ENCODE results near the gene PREX1. TPM values are rescaled to one million over a fixed set of nuclear protein-coding genes. Genes with fewer than 3 reads are reported as not detected.

Gene PREX1
- total and polyA plus RNA-seq, 2 experiments from 2014 or later = 2.4 to 10.3 TPM

DNA sequence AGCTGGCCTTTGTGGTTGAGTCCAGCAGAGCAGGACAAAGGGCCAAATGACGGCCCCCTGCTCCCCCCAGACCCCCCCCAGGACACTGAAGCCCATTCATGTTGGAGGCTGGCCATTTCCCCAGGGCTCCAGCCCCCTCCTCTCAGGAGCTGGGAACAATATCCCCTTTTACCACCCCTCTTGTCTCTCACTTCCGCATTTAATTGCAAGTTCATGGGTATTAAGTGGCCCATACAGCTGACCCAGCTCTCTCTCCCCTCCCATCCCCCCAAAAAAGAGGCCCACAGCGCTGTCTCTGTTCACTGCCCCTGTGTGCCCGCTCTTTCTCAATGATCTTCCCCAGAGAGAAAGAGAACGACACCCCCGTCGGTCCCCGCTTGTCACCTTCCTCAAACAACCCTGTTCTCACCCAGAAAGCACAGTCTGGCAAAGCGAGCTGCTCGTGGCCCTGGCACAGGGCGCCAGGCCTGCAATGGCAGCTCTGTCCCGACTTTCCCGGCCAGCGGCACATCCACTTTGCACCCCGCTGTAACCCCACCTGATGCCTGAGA lies 30.4 kb downstream of the PREX1 start:
- no peak for TF ChIP-seq EZH2 (IDR thresholded peaks at IDR 0.05; ENCODE audit: low read depth, unreplicated experiment)
- TF ChIP-seq, protein P1, sequence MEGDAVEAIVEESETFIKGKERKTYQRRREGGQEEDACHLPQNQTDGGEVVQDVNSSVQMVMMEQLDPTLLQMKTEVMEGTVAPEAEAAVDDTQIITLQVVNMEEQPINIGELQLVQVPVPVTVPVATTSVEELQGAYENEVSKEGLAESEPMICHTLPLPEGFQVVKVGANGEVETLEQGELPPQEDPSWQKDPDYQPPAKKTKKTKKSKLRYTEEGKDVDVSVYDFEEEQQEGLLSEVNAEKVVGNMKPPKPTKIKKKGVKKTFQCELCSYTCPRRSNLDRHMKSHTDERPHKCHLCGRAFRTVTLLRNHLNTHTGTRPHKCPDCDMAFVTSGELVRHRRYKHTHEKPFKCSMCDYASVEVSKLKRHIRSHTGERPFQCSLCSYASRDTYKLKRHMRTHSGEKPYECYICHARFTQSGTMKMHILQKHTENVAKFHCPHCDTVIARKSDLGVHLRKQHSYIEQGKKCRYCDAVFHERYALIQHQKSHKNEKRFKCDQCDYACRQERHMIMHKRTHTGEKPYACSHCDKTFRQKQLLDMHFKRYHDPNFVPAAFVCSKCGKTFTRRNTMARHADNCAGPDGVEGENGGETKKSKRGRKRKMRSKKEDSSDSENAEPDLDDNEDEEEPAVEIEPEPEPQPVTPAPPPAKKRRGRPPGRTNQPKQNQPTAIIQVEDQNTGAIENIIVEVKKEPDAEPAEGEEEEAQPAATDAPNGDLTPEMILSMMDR (conservative IDR thresholded peaks at IDR 0.05; ENCODE audit: low read depth in 2 of 2) = no peak
- TF ChIP-seq ZNF114 (CRISPR knock-in tag; IDR thresholded peaks at IDR 0.05) = no peak
- no peak for TF ChIP-seq POLR2AphosphoS5 (IDR thresholded peaks at IDR 0.05; ENCODE audit: low read depth)
- Histone ChIP-seq H3K36me3 (ENCODE audit: insufficient read depth) (no peaks in the 10 kb centered on the region), H3K4me3 (no peak overlapping the region), H3K79me2 (replicated peaks; ENCODE audit: insufficient read depth) (no peaks in the 10 kb centered on the region), H2AFZ (peak overlapping the region; percentile 56), H3K27me3 (ENCODE audit: insufficient read depth) (no peaks in the 10 kb centered on the region), H3F3A (replicated peaks; ENCODE audit: low read depth) (no peaks in the 10 kb centered on the region), H3K27ac (ENCODE audit: low read depth) (0 out of 2 replicates have a peak overlapping the region, but pooled peaks have one; percentile 55), H3K4me1 (ENCODE audit: insufficient read depth) (peaks cover 21% of the 10 kb centered on the region), H3K9me2 (ENCODE audit: insufficient read depth) (no peaks in the 10 kb centered on the region), H3K4me2 (0 out of 2 replicates have a peak overlapping the region, but pooled peaks have one; percentile 26), H4K20me1 (replicated peaks; ENCODE audit: insufficient read depth) (no peaks in the 10 kb centered on the region)
- no peaks in the 10 kb centered on the region for H3K36me3 Mint-ChIP-seq (ENCODE audit: low read depth)
- peaks cover 7% of the 10 kb centered on the region for H3K27me3 Mint-ChIP-seq (ENCODE audit: insufficient read depth, low read depth, poor library complexity)
- DNase-seq (ENCODE audit: low spot score) (no peak), ATAC-seq (peak; percentile 19)
- peaks cover 42% of the 10 kb centered on the region for H3K4me1 Mint-ChIP-seq
- H3K9me3 Mint-ChIP-seq = no peaks in the 10 kb centered on the region
- H3K4me3 Mint-ChIP-seq = no peak overlapping the region
- H3K27ac Mint-ChIP-seq = 0 out of 2 replicates have a peak overlapping the region, but pooled peaks have one; percentile 32

DNA sequence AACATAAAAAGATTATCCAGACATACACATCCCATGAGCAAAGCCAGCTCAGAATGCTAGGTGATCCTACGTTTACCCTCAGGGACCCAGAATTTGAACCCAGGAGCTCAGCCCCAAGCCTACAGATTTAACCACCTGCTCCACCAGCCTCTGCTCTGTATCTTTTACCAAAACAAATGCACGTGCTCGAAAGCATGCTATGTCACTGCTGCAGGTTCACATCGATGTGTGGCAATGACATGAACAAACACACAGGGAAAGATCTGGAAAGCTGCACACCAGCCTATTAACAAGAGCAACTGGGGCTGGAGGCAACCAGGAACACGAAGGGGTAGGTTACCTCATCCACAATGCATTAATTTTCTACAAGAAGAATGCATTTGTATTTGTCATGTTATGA lies 32.1 kb downstream of the PREX1 start:
- Histone ChIP-seq H3K27ac (ENCODE audit: low read depth) (no peak overlapping the region), H3K4me1 (ENCODE audit: insufficient read depth) (peaks cover 21% of the 10 kb centered on the region), H3K79me2 (replicated peaks; ENCODE audit: insufficient read depth) (no peaks in the 10 kb centered on the region), H2AFZ (no peak overlapping the region), H3K36me3 (ENCODE audit: insufficient read depth) (no peaks in the 10 kb centered on the region), H3K9me2 (ENCODE audit: insufficient read depth) (no peaks in the 10 kb centered on the region), H3K4me2 (no peak overlapping the region), H4K20me1 (replicated peaks; ENCODE audit: insufficient read depth) (no peaks in the 10 kb centered on the region), H3K27me3 (ENCODE audit: insufficient read depth) (no peaks in the 10 kb centered on the region), H3K4me3 (no peak overlapping the region), H3F3A (replicated peaks; ENCODE audit: low read depth) (no peaks in the 10 kb centered on the region)
- ATAC-seq = no peak
- Mint-ChIP-seq H3K27ac (no peak overlapping the region), H3K36me3 (ENCODE audit: low read depth) (no peaks in the 10 kb centered on the region), H3K4me3 (no peak overlapping the region), H3K27me3 (ENCODE audit: insufficient read depth, low read depth, poor library complexity) (peaks cover 4% of the 10 kb centered on the region), H3K4me1 (peaks cover 47% of the 10 kb centered on the region), H3K9me3 (no peaks in the 10 kb centered on the region)
- no peak for DNase-seq (ENCODE audit: low spot score)
- TF ChIP-seq STAT1 (IDR thresholded peaks at IDR 0.05; ENCODE audit: unreplicated experiment) (no peak), POLR2AphosphoS5 (IDR thresholded peaks at IDR 0.05; ENCODE audit: low read depth) (no peak), ZNF331 (CRISPR knock-in tag; IDR thresholded peaks at IDR 0.05; ENCODE audit: low read depth) (no peak), EZH2phosphoT487 (IDR thresholded peaks at IDR 0.05; ENCODE audit: unreplicated experiment) (no peak), CREB1 (CRISPR knock-in tag; IDR thresholded peaks at IDR 0.05; ENCODE audit: low read depth) (no peak)
- TF ChIP-seq, protein P1 (conservative IDR thresholded peaks at IDR 0.05; ENCODE audit: low read depth in 2 of 2) = no peak
- TF ChIP-seq, protein P2, sequence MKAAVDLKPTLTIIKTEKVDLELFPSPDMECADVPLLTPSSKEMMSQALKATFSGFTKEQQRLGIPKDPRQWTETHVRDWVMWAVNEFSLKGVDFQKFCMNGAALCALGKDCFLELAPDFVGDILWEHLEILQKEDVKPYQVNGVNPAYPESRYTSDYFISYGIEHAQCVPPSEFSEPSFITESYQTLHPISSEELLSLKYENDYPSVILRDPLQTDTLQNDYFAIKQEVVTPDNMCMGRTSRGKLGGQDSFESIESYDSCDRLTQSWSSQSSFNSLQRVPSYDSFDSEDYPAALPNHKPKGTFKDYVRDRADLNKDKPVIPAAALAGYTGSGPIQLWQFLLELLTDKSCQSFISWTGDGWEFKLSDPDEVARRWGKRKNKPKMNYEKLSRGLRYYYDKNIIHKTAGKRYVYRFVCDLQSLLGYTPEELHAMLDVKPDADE (IDR thresholded peaks at IDR 0.05) = no peak
- TF ChIP-seq, protein P3, sequence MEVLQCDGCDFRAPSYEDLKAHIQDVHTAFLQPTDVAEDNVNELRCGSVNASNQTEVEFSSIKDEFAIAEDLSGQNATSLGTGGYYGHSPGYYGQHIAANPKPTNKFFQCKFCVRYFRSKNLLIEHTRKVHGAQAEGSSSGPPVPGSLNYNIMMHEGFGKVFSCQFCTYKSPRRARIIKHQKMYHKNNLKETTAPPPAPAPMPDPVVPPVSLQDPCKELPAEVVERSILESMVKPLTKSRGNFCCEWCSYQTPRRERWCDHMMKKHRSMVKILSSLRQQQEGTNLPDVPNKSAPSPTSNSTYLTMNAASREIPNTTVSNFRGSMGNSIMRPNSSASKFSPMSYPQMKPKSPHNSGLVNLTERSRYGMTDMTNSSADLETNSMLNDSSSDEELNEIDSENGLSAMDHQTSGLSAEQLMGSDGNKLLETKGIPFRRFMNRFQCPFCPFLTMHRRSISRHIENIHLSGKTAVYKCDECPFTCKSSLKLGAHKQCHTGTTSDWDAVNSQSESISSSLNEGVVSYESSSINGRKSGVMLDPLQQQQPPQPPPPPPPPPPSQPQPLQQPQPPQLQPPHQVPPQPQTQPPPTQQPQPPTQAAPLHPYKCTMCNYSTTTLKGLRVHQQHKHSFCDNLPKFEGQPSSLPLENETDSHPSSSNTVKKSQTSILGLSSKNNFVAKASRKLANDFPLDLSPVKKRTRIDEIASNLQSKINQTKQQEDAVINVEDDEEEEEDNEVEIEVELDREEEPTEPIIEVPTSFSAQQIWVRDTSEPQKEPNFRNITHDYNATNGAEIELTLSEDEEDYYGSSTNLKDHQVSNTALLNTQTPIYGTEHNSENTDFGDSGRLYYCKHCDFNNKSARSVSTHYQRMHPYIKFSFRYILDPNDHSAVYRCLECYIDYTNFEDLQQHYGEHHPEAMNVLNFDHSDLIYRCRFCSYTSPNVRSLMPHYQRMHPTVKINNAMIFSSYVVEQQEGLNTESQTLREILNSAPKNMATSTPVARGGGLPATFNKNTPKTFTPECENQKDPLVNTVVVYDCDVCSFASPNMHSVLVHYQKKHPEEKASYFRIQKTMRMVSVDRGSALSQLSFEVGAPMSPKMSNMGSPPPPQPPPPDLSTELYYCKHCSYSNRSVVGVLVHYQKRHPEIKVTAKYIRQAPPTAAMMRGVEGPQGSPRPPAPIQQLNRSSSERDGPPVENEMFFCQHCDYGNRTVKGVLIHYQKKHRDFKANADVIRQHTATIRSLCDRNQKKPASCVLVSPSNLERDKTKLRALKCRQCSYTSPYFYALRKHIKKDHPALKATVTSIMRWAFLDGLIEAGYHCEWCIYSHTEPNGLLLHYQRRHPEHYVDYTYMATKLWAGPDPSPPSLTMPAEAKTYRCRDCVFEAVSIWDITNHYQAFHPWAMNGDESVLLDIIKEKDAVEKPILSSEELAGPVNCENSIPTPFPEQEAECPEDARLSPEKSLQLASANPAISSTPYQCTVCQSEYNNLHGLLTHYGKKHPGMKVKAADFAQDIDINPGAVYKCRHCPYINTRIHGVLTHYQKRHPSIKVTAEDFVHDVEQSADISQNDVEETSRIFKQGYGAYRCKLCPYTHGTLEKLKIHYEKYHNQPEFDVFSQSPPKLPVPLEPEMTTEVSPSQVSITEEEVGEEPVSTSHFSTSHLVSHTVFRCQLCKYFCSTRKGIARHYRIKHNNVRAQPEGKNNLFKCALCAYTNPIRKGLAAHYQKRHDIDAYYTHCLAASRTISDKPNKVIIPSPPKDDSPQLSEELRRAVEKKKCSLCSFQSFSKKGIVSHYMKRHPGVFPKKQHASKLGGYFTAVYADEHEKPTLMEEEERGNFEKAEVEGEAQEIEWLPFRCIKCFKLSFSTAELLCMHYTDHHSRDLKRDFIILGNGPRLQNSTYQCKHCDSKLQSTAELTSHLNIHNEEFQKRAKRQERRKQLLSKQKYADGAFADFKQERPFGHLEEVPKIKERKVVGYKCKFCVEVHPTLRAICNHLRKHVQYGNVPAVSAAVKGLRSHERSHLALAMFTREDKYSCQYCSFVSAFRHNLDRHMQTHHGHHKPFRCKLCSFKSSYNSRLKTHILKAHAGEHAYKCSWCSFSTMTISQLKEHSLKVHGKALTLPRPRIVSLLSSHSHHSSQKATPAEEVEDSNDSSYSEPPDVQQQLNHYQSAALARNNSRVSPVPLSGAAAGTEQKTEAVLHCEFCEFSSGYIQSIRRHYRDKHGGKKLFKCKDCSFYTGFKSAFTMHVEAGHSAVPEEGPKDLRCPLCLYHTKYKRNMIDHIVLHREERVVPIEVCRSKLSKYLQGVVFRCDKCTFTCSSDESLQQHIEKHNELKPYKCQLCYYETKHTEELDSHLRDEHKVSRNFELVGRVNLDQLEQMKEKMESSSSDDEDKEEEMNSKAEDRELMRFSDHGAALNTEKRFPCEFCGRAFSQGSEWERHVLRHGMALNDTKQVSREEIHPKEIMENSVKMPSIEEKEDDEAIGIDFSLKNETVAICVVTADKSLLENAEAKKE (CRISPR knock-in tag; IDR thresholded peaks at IDR 0.05) = no peak
